ENCODE results near the gene CSNK1A1. TPM values are rescaled to one million over a fixed set of nuclear protein-coding genes. Genes with fewer than 3 reads are reported as not detected.

Gene CSNK1A1
- total RNA-seq, 1 experiment from 2014 or later, result 263 TPM

- peak overlapping the region; percentile 93 for H3K27ac ChIP-seq (ENCODE audit: low read depth, low read length)
- peaks cover 11 to 62% of the 10 kb centered on the region in 2 experiments; a peak in 3 of 4 replicates for H3K4me1 ChIP-seq (ENCODE audit: control insufficient read depth in 1 of 2, insufficient read depth in 2 of 2, low read length in 2 of 2)
- no peaks in the 10 kb centered on the region for H3K9me2 ChIP-seq (ENCODE audit: insufficient read depth)
- BruUV-seq (replicated peaks), result TSS peak; percentile 41
- peaks cover 7 to 29% of the 10 kb centered on the region in 2 experiments for H3K36me3 ChIP-seq (ENCODE audit: control insufficient read depth in 1 of 2, insufficient read depth in 2 of 2, low read length in 2 of 2)
- H4K20me1 ChIP-seq (ENCODE audit: insufficient read depth), result peaks cover 6% of the 10 kb centered on the region; the same call in 1 of the 2 replicates
- peak overlapping the region; percentile 99 for H3K9ac ChIP-seq (ENCODE audit: low read length)
- ChIA-PET CTCF (interaction anchor here (0.7 to 2.7 kb wide), 8 partner anchors 12 to 205 kb away, joined by 3 to 22 read pairs (median 6); partner anchors contain the start of gene GRPEL2), RAD21 (ENCODE audit: low non-redundant PET in 1 of 2, low total read pairs in 2 of 2, uncharacterized antibody in 2 of 2, unreplicated experiment in 2 of 2) (interaction anchor here (1.0 to 1.4 kb wide), 2 partner anchors 105 to 108 kb away, joined by 3 to 6 read pairs; no protein-coding TSS in a partner anchor), POLR2A (interaction anchor here (0.7 to 4.5 kb wide), 13 partner anchors 11 to 206 kb away, joined by 3 to 56 read pairs (median 4); partner anchors contain the start of gene GRPEL2)
- intact Hi-C loops (cut with micrococcal nuclease), result loop anchor here (1.0 kb wide), 1 partner anchor 108 kb away; no protein-coding TSS in a partner anchor
- H3K9me3 ChIP-seq (ENCODE audit: control insufficient read depth in 1 of 2, insufficient read depth in 1 of 2, low read depth in 1 of 2, low read length in 2 of 2), result no peaks in the 10 kb centered on the region
- DNase-seq (ENCODE audit: low read depth, low spot score), result no peak
- H2AFZ ChIP-seq (ENCODE audit: low read depth, low read length, poor library complexity, severe bottlenecking), result no peak overlapping the region
- peaks cover 60% of the 10 kb centered on the region for H3K79me2 ChIP-seq (ENCODE audit: insufficient read depth, low read length)
- no peak; the same call in 1 of the 2 replicates for TF ChIP-seq POLR2AphosphoS5 (IDR thresholded peaks at IDR 0.05; ENCODE audit: low read depth, low read length)
- no peak for TF ChIP-seq FOSL1 (IDR thresholded peaks at IDR 0.05; ENCODE audit: low read depth)
- TF ChIP-seq CBX3 (IDR thresholded peaks at IDR 0.05; ENCODE audit: low read depth), result no peak
- no peak for TF ChIP-seq CTCF (IDR thresholded peaks at IDR 0.05 in 2 of 3, conservative IDR thresholded peaks at IDR 0.05 in 1 of 3; ENCODE audit: borderline replicate concordance in 1 of 3, insufficient read depth in 1 of 3, low read depth in 2 of 3, low read length in 2 of 3)
- TF ChIP-seq TCF7L2 (IDR thresholded peaks at IDR 0.05; ENCODE audit: borderline replicate concordance, extremely low read depth, insufficient read depth, insufficient read length), result no peak
- no peak for TF ChIP-seq SP1 (IDR thresholded peaks at IDR 0.05; ENCODE audit: low read depth)
- TF ChIP-seq EZH2 (IDR thresholded peaks at IDR 0.05), result no peak
- TF ChIP-seq ELF1 (IDR thresholded peaks at IDR 0.05; ENCODE audit: borderline replicate concordance, low read depth), result no peak
- TF ChIP-seq CEBPB (IDR thresholded peaks at IDR 0.05; ENCODE audit: low read depth), result no peak
- TF ChIP-seq ZNF274 (IDR thresholded peaks at IDR 0.05; ENCODE audit: low read depth, low read length), result no peak
- TF ChIP-seq SRF (IDR thresholded peaks at IDR 0.05; ENCODE audit: low read depth), result no peak
- no peak for TF ChIP-seq EGR1 (IDR thresholded peaks at IDR 0.05; ENCODE audit: low read depth)
- no peak for TF ChIP-seq JUND (IDR thresholded peaks at IDR 0.05)
- no peak; the same call in 1 of the 2 replicates for TF ChIP-seq ZFX (IDR thresholded peaks at IDR 0.05)
- no peaks in the 10 kb centered on the region for H3K27me3 ChIP-seq (ENCODE audit: insufficient read depth, low read length)
- ATAC-seq, result no peak
- H3K4me2 ChIP-seq (ENCODE audit: low read length), result peak overlapping the region; percentile 84
- H3K4me3 ChIP-seq (replicated peaks in 1 of 2; ENCODE audit: low read depth in 1 of 2, low read length in 2 of 2), result peak overlapping the region; percentile 85 to 99
Observed at GRCh38 chr5:149550594-149551226, 529 bp downstream of the CSNK1A1 start.
